H9 (cell line): ENCODE measurements around the gene PRPF40A. TPM values are rescaled to one million over a fixed set of nuclear protein-coding genes. Genes with fewer than 3 reads are reported as not detected.

Source experiments
- DNase-seq: peaks from one replicate; pipeline ENCODE4 v3.0.0-alpha.2; 2017
- H2AFZ ChIP-seq: one replicate; pipeline ENCODE4 v1.6.1; 2013; ENCODE audit warnings: mild to moderate bottlenecking, low read length, control low read depth, moderate library complexity
- H2AK5ac ChIP-seq: 2 replicates; pipeline ENCODE4 v1.6.1; 2013; ENCODE audit warnings: low read length, control low read depth, mixed read lengths; ENCODE audit not compliant: insufficient read length
- H2BK120ac ChIP-seq: one replicate; pipeline ENCODE4 v1.6.1; 2013; ENCODE audit warnings: low read depth, mild to moderate bottlenecking, low read length, control low read depth, inconsistent platforms; ENCODE audit not compliant: poor library complexity, severe bottlenecking
- H2BK12ac ChIP-seq: 2 replicates; pipeline ENCODE4 v1.6.1; 2013; ENCODE audit warnings: low read length, control low read depth, mixed read lengths, low read depth; ENCODE audit not compliant: insufficient read length
- H2BK15ac ChIP-seq: 2 replicates; pipeline ENCODE4 v1.6.1; 2013; ENCODE audit warnings: low read depth, low read length, control low read depth
- H2BK20ac ChIP-seq: one replicate; pipeline ENCODE4 v1.6.1; 2013; ENCODE audit warnings: low read depth, mild to moderate bottlenecking, low read length, control low read depth, inconsistent platforms; ENCODE audit not compliant: poor library complexity, severe bottlenecking
- H2BK5ac ChIP-seq: 2 replicates; pipeline ENCODE4 v1.6.1; 2013; ENCODE audit warnings: low read length, control low read depth, mixed read lengths; ENCODE audit not compliant: insufficient read length
- H3K14ac ChIP-seq: 2 replicates; pipeline ENCODE4 v1.6.1; 2013; ENCODE audit warnings: low read length, control low read depth; ENCODE audit not compliant: insufficient read depth
- H3K18ac ChIP-seq: 2 replicates; pipeline ENCODE4 v1.6.1; 2013; ENCODE audit warnings: low read depth, mild to moderate bottlenecking, mixed read lengths, low read length, control low read depth; ENCODE audit not compliant: insufficient read length
- H3K23ac ChIP-seq: 2 replicates; pipeline ENCODE4 v1.6.1; 2013; ENCODE audit warnings: low read length, control low read depth, mixed read lengths, low read depth; ENCODE audit not compliant: insufficient read length
- H3K23me2 ChIP-seq: 2 replicates; pipeline ENCODE4 v1.6.1; 2013; ENCODE audit warnings: low read depth, mild to moderate bottlenecking, mixed read lengths, low read length, control low read depth; ENCODE audit not compliant: insufficient read length, poor library complexity, severe bottlenecking
- H3K27ac ChIP-seq: 2 replicates; pipeline ENCODE4 v1.5.1; 2013; ENCODE audit warnings: low read length, control low read depth, mixed read lengths, low read depth; ENCODE audit not compliant: insufficient read length
- H3K27me3 ChIP-seq: 2 replicates; pipeline ENCODE4 v1.6.1; 2013; ENCODE audit warnings: low read length, control low read depth, inconsistent platforms; ENCODE audit not compliant: insufficient read depth
- H3K4ac ChIP-seq: 2 replicates; pipeline ENCODE4 v1.6.1; 2013; ENCODE audit warnings: low read depth, mild to moderate bottlenecking, control low read depth, inconsistent platforms, low read length, moderate library complexity
- H3K4me1 ChIP-seq: 2 replicates; pipeline ENCODE4 v1.6.1; 2013; ENCODE audit warnings: low read length, control low read depth, inconsistent platforms; ENCODE audit not compliant: insufficient read depth
- H3K4me2 ChIP-seq: 2 replicates; pipeline ENCODE4 v1.6.1; 2013; ENCODE audit warnings: low read length, control low read depth, mixed read lengths; ENCODE audit not compliant: insufficient read length, insufficient read depth
- H3K56ac ChIP-seq: 2 replicates; pipeline ENCODE4 v1.6.1; 2013; ENCODE audit warnings: low read depth, mild to moderate bottlenecking, mixed read lengths, low read length, control low read depth; ENCODE audit not compliant: insufficient read length
- H3K79me1 ChIP-seq: 2 replicates; pipeline ENCODE4 v1.6.1; 2013; ENCODE audit warnings: low read depth, mild to moderate bottlenecking, moderate library complexity, low read length, control low read depth, inconsistent platforms; ENCODE audit not compliant: insufficient read depth, poor library complexity, severe bottlenecking
- H3K79me2 ChIP-seq: 2 replicates; pipeline ENCODE4 v1.6.1; 2013; ENCODE audit warnings: low read length, control low read depth, inconsistent platforms; ENCODE audit not compliant: insufficient read depth
- H3K9ac ChIP-seq: 2 replicates; pipeline ENCODE4 v1.6.1; 2013; ENCODE audit warnings: low read length, control low read depth, mixed read lengths; ENCODE audit not compliant: insufficient read length; ENCODE audit errors: extremely low read depth
- H3K9me3 ChIP-seq: one replicate; pipeline ENCODE4 v1.6.1; 2013; ENCODE audit warnings: low read depth, low read length, inconsistent platforms; ENCODE audit not compliant: control insufficient read depth
- H3T11ph ChIP-seq: one replicate; pipeline ENCODE4 v1.6.1; 2013; ENCODE audit warnings: mild to moderate bottlenecking, low read length, control low read depth, inconsistent platforms
- H4K20me1 ChIP-seq: one replicate; pipeline ENCODE4 v1.6.1; 2013; ENCODE audit not compliant: control insufficient read depth, insufficient read length, insufficient read depth
- H4K5ac ChIP-seq: 2 replicates; pipeline ENCODE4 v1.6.1; 2013; ENCODE audit warnings: low read depth, mild to moderate bottlenecking, mixed read lengths, low read length, control low read depth; ENCODE audit not compliant: insufficient read length
- H4K8ac ChIP-seq: replicated peaks from 2 replicates; pipeline ENCODE4 v1.6.1; 2013; ENCODE audit warnings: low read length, control low read depth, mixed read lengths, low read depth; ENCODE audit not compliant: insufficient read length
- H4K91ac ChIP-seq: 2 replicates; pipeline ENCODE4 v1.6.1; 2013; ENCODE audit warnings: low read depth, mild to moderate bottlenecking, moderate library complexity, mixed read lengths, low read length, control low read depth; ENCODE audit not compliant: insufficient read length
- H3K27ac Mint-ChIP-seq, 3 experiments: 2 replicates in 2 of 3; 3 replicates in 1 of 3; pipeline ENCODE4 v1.8.0; 2020 to 2021; ENCODE audit warnings: mixed read lengths in 3 of 3, mild to moderate bottlenecking in 1 of 3, moderate library complexity in 1 of 3
- H3K27me3 Mint-ChIP-seq: 2 replicates; pipeline ENCODE4 v1.8.0; 2021; ENCODE audit warnings: low read depth, mild to moderate bottlenecking, moderate library complexity, mixed read lengths
- H3K36me3 Mint-ChIP-seq, 3 experiments: 2 replicates in 2 of 3; 3 replicates in 1 of 3; pipeline ENCODE4 v1.8.0; 2020 to 2021; ENCODE audit warnings: low read depth in 3 of 3, mixed read lengths in 3 of 3; ENCODE audit not compliant: insufficient read depth in 1 of 3
- H3K4me1 Mint-ChIP-seq, 2 experiments: 2 replicates each; pipeline ENCODE4 v1.8.0; 2020; ENCODE audit warnings: mixed read lengths in 2 of 2
- H3K4me3 Mint-ChIP-seq, 2 experiments: 2 replicates in 1 of 2; 3 replicates in 1 of 2; pipeline ENCODE4 v1.8.0; 2020 to 2021; ENCODE audit warnings: mild to moderate bottlenecking in 2 of 2, mixed read lengths in 2 of 2, moderate library complexity in 1 of 2
- H3K9me3 Mint-ChIP-seq, 2 experiments: 2 replicates in 1 of 2; 3 replicates in 1 of 2; pipeline ENCODE4 v1.8.0; 2020; ENCODE audit warnings: mild to moderate bottlenecking in 2 of 2, mixed read lengths in 2 of 2, moderate library complexity in 1 of 2
- CTCF ChIP-seq: fragments of 200-600 bp; sonication (generic); conservative IDR thresholded peaks from 3 replicates; pipeline ENCODE4 v1.8.0; 2021; ENCODE audit warnings: antibody characterized with exemption, mild to moderate bottlenecking
- WGBS: extraction: QIAGEN DNeasy Blood & Tissue Kit; methylation state at CpG from one replicate; pipeline ENCODE4 v1.1.7; 2013; ENCODE audit warnings: missing lambda C conversion rate, low lambda C conversion rate, mixed read lengths; ENCODE audit not compliant: insufficient read length; ENCODE audit errors: extremely low coverage; 5-methylcytosine and 5-hydroxymethylcytosine counted together
- total RNA-seq: library from RNA; stranded (reverse); gene quantifications from 2 replicates; pipeline ENCODE4 v1.2.1, GENCODE V29; 2021

Gene PRPF40A
- total RNA-seq, 1 experiment from 2014 or later: 158 TPM

GRCh38 chr2:152638056-152638455 lies 79.2 kb downstream of the PRPF40A start:
- no peaks in the 10 kb centered on the region for H3K9me3 Mint-ChIP-seq
- no peak for TF ChIP-seq CTCF
- no peaks in the 10 kb centered on the region for H3K79me1 ChIP-seq
- H3K4me2 ChIP-seq: no peak overlapping the region
- H3K27me3 Mint-ChIP-seq: no peaks in the 10 kb centered on the region
- H3K4me3 Mint-ChIP-seq: no peak overlapping the region
- H2BK12ac ChIP-seq: no peak overlapping the region
- no peak overlapping the region for H3K27ac Mint-ChIP-seq
- no peak for DNase-seq
- no peaks in the 10 kb centered on the region for H3K4me1 Mint-ChIP-seq
- H4K91ac ChIP-seq: no peak overlapping the region
- H3K9me3 ChIP-seq: no peaks in the 10 kb centered on the region
- WGBS: no CpG with 5 or more reads among the region's 2 CpGs
- no peak overlapping the region for H2BK20ac ChIP-seq
- H4K5ac ChIP-seq: no peak overlapping the region
- no peaks in the 10 kb centered on the region for H3K23me2 ChIP-seq
- H3K4ac ChIP-seq: no peak overlapping the region
- no peaks in the 10 kb centered on the region for H3K27me3 ChIP-seq
- no peak overlapping the region for H2AFZ ChIP-seq
- no peak overlapping the region for H3K9ac ChIP-seq
- H3T11ph ChIP-seq: no peak overlapping the region
- H4K20me1 ChIP-seq: no peaks in the 10 kb centered on the region
- no peak overlapping the region for H2AK5ac ChIP-seq
- H3K18ac ChIP-seq: no peak overlapping the region
- no peak overlapping the region for H3K27ac ChIP-seq
- no peaks in the 10 kb centered on the region for H3K79me2 ChIP-seq
- H3K56ac ChIP-seq: no peak overlapping the region
- H3K23ac ChIP-seq: no peak overlapping the region
- H2BK5ac ChIP-seq: no peak overlapping the region
- peaks cover 38 to 62% (median 62%) of the 10 kb centered on the region in 3 experiments; a peak in 6 of 7 replicates for H3K36me3 Mint-ChIP-seq
- H2BK120ac ChIP-seq: no peak overlapping the region
- no peak overlapping the region for H3K14ac ChIP-seq
- no peak overlapping the region for H2BK15ac ChIP-seq
- H3K4me1 ChIP-seq: no peaks in the 10 kb centered on the region
- H4K8ac ChIP-seq: no peak overlapping the region
